Neural crest cell (in vitro differentiated cells): ENCODE results near the gene NKX2-2. TPM values are rescaled to one million over a fixed set of nuclear protein-coding genes. Genes with fewer than 3 reads are reported as not detected.

Experiments
- DNase-seq: peaks from one replicate; pipeline ENCODE4 v3.0.0; 2021; ENCODE audit warnings: low read depth, mixed read lengths, low spot score
- H3K27ac Mint-ChIP-seq: one replicate; pipeline ENCODE4 v1.8.0; 2021; ENCODE audit warnings: mild to moderate bottlenecking, mixed read lengths; ENCODE audit not compliant: unreplicated experiment
- H3K27me3 Mint-ChIP-seq: 2 replicates; pipeline ENCODE4 v1.8.0; 2021; ENCODE audit warnings: low read depth, mild to moderate bottlenecking, mixed read lengths
- H3K36me3 Mint-ChIP-seq: 2 replicates; pipeline ENCODE4 v1.8.0; 2021; ENCODE audit warnings: low read depth, mild to moderate bottlenecking, mixed read lengths
- H3K4me1 Mint-ChIP-seq: 2 replicates; pipeline ENCODE4 v1.8.0; 2021; ENCODE audit warnings: mixed read lengths
- H3K4me3 Mint-ChIP-seq: one replicate; pipeline ENCODE4 v1.8.0; 2021; ENCODE audit warnings: mild to moderate bottlenecking, mixed read lengths
- H3K9me3 Mint-ChIP-seq: 2 replicates; pipeline ENCODE4 v1.8.0; 2021; ENCODE audit warnings: mixed read lengths
- CTCF ChIP-seq: fragments of 200-600 bp; sonication (generic); conservative IDR thresholded peaks from 2 replicates; pipeline ENCODE4 v1.5.0; 2021; ENCODE audit warnings: antibody characterized with exemption, mild to moderate bottlenecking
- total RNA-seq: library from RNA; stranded (reverse); gene quantifications from 2 replicates; pipeline ENCODE4 v1.2.1, GENCODE V29; 2021

The NKX2-2 gene
- total RNA-seq, 1 donor from 2014 or later: not detected

GRCh38 chr20:21505810-21506530 is 7.9 kb downstream of the NKX2-2 start:
- DNase-seq: peak; percentile 77
- peaks cover 26% of the 10 kb centered on the region for H3K4me1 Mint-ChIP-seq
- peak; percentile 86 for TF ChIP-seq CTCF
- no peaks in the 10 kb centered on the region for H3K9me3 Mint-ChIP-seq
- no peaks in the 10 kb centered on the region for H3K36me3 Mint-ChIP-seq
- H3K4me3 Mint-ChIP-seq: no peak overlapping the region
- H3K27me3 Mint-ChIP-seq: peaks cover 91% of the 10 kb centered on the region
- no peak overlapping the region for H3K27ac Mint-ChIP-seq

DNA sequence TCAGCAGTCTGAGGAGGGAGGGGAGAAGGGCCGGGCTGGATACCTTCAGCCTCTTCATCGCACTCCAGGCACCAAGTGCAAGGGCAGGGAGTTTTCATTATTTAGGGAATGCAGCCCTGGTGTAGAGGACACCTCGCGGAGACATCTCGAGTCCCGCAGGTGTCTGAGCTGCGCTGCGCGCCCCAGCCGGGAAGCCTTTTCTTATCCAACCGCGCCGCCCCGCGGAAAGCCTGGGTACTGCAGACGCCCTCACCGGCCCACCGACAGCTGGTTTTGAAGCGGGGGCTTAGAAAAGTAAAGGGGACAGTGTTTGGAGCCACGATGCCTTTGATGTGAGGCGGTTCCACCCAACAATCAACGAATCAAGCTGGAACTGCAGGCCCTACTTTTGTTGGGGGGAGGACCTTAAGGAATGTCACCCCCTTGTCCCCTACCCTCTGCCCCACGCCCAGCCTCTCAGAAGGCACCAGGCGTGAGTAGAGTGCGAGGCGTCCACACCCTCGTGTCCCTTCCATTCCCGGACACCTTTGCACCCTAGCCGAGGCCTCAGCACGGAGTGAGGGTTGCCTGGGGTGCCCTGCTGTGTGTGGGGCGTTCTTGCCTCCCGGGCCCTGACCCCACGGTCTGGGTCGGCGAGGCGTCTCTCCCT is 8.6 kb downstream of the NKX2-2 start:
- DNase-seq: peak; percentile 92
- TF ChIP-seq CTCF: peak; percentile 100
- Mint-ChIP-seq H3K36me3 (no peaks in the 10 kb centered on the region), H3K27me3 (peaks cover 93% of the 10 kb centered on the region), H3K27ac (no peak overlapping the region), H3K4me1 (peaks cover 23% of the 10 kb centered on the region), H3K9me3 (no peaks in the 10 kb centered on the region), H3K4me3 (peak overlapping the region; percentile 67)

GRCh38 chr20:21504323-21504722 is 9.5 kb downstream of the NKX2-2 start:
- TF ChIP-seq CTCF: no peak
- Mint-ChIP-seq H3K27me3 (peaks cover 92% of the 10 kb centered on the region), H3K4me1 (peaks cover 16% of the 10 kb centered on the region), H3K27ac (no peak overlapping the region), H3K9me3 (no peaks in the 10 kb centered on the region), H3K36me3 (no peaks in the 10 kb centered on the region), H3K4me3 (no peak overlapping the region)
- DNase-seq: no peak

GRCh38 chr20:21503345-21503744 is 10.5 kb downstream of the NKX2-2 start:
- TF ChIP-seq CTCF: no peak
- Mint-ChIP-seq H3K9me3 (no peaks in the 10 kb centered on the region), H3K27ac (no peak overlapping the region), H3K4me1 (peaks cover 10% of the 10 kb centered on the region), H3K27me3 (peaks cover 91% of the 10 kb centered on the region), H3K36me3 (no peaks in the 10 kb centered on the region), H3K4me3 (no peak overlapping the region)
- no peak for DNase-seq

DNA sequence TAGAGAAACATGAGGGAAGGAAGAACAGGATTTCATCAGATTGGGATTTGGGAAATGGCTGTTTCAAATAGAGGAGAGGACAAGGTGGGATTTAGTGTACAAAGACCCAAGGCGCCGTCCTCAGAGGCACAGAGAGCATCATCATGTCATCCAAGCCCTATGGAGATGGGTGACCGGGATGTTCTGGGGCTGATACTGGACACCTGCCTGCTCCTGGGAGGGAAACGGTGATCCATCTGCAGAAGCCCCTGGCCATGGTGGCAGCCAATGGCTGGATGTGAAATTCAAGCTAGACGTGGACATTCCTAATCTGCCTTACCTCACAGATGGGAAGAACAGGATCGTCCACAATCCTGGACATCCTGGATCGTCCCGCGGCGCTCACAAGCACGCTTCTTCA is 12.7 kb downstream of the NKX2-2 start:
- H3K27ac Mint-ChIP-seq: peak overlapping the region; percentile 87

More for the DNA sequence above, 12.7 kb downstream of the NKX2-2 start:
- no peak for TF ChIP-seq CTCF
- H3K36me3 Mint-ChIP-seq: no peaks in the 10 kb centered on the region
- no peak for DNase-seq
- H3K9me3 Mint-ChIP-seq: no peaks in the 10 kb centered on the region
- H3K4me1 Mint-ChIP-seq: no peaks in the 10 kb centered on the region
- peaks cover 79% of the 10 kb centered on the region for H3K27me3 Mint-ChIP-seq
- no peak overlapping the region for H3K4me3 Mint-ChIP-seq
